Progenitor cell of endocrine pancreas (in vitro differentiated cells): ENCODE results near the gene TBC1D13. TPM values are rescaled to one million over a fixed set of nuclear protein-coding genes. Genes with fewer than 3 reads are reported as not detected.

Experiments
- DNase-seq: peaks from one replicate; pipeline ENCODE4 v3.0.0; 2021; ENCODE audit warnings: low spot score; ENCODE audit not compliant: unreplicated experiment
- H3K27ac Mint-ChIP-seq: 2 replicates; pipeline ENCODE4 v1.8.0; 2021; ENCODE audit warnings: mild to moderate bottlenecking, moderate library complexity, mixed read lengths
- H3K27me3 Mint-ChIP-seq: 2 replicates; pipeline ENCODE4 v1.8.0; 2021; ENCODE audit warnings: mixed read lengths
- H3K36me3 Mint-ChIP-seq: 2 replicates; pipeline ENCODE4 v1.8.0; 2022; ENCODE audit warnings: mixed read lengths; ENCODE audit not compliant: insufficient read depth
- H3K4me1 Mint-ChIP-seq: 2 replicates; pipeline ENCODE4 v1.8.0; 2021; ENCODE audit warnings: low read depth, mixed read lengths
- H3K4me3 Mint-ChIP-seq: 2 replicates; pipeline ENCODE4 v1.8.0; 2021; ENCODE audit warnings: low read depth, mild to moderate bottlenecking, moderate library complexity, mixed read lengths
- H3K9me3 Mint-ChIP-seq: 2 replicates; pipeline ENCODE4 v1.8.0; 2021; ENCODE audit warnings: low read depth, mixed read lengths
- CTCF ChIP-seq: fragments of 200-600 bp; sonication (generic); IDR thresholded peaks from one replicate; pipeline ENCODE4 v1.5.0; 2021; ENCODE audit warnings: antibody characterized with exemption, mild to moderate bottlenecking; ENCODE audit not compliant: unreplicated experiment
- total RNA-seq: library from RNA; stranded (reverse); gene quantifications from 2 replicates; pipeline ENCODE4 v1.2.1, GENCODE V29; 2021

Gene TBC1D13
- total RNA-seq, 1 donor from 2014 or later, result 36.1 TPM

DNA sequence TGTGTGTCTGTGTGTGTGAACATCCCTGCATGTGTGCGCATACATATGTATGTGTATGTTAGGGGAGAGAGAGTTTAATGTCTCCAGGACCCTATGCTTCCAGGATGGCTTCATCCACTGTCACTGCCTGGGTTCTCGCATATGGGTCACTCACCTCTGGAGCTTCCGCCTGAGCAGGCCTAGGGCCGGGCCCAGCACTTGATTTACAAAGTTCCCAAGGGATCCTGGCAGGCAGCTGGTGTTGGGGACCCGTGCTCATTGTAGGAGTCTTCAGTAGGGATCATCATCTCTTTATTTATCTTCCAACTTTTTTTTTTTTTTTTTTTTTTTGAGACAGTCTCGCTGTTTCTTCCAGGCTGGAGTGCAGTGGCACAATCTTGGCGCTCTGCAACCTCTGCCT, 13.0 kb downstream of the TBC1D13 start:
- H3K27me3 Mint-ChIP-seq, result no peaks in the 10 kb centered on the region
- H3K9me3 Mint-ChIP-seq, result no peaks in the 10 kb centered on the region
- no peak overlapping the region for H3K27ac Mint-ChIP-seq
- no peak for DNase-seq
- no peak overlapping the region for H3K4me3 Mint-ChIP-seq
- no peaks in the 10 kb centered on the region for H3K4me1 Mint-ChIP-seq
- peaks cover 17% of the 10 kb centered on the region for H3K36me3 Mint-ChIP-seq
- no peak for TF ChIP-seq CTCF

DNA sequence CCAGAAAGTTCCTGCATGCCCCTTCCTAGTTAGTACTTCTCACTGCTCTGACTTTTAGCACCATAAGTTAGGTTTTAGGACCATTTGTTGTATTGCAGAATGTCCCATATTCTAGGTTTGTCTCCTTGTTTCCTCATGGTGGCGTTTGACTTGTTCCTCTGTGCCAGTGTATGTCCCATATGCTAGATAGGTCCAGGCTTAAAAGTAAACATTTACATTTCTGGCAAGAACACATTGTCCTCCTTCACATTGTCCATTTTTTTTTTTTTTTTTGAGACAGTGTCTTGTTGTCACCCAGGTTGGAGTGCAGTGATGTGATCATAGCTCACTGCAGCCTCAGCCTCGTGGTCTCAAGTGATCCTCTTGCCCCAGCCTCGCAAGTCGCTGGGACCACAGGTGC, 15.4 kb downstream of the TBC1D13 start:
- H3K4me1 Mint-ChIP-seq, result no peaks in the 10 kb centered on the region
- no peaks in the 10 kb centered on the region for H3K9me3 Mint-ChIP-seq
- DNase-seq, result no peak
- peaks cover 20% of the 10 kb centered on the region for H3K36me3 Mint-ChIP-seq
- no peak overlapping the region for H3K4me3 Mint-ChIP-seq
- H3K27ac Mint-ChIP-seq, result peak overlapping the region; percentile 78
- no peak for TF ChIP-seq CTCF
- H3K27me3 Mint-ChIP-seq, result no peaks in the 10 kb centered on the region

DNA sequence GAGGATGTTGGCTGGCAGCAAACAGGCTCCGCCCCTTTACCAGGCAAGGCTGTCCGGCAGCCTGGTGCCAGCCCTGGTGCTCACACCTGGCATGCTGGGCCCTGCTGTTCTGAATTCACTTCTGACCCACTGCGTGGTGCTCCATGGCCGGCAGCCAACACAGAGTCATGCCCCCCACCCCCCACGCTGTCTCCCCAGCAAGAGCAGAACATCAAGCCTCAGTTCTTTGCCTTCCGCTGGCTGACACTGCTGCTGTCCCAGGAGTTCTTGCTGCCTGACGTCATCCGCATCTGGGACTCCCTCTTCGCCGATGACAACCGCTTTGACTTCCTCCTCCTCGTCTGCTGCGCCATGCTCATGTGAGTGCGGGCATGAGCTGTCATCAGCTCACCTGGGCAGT, 18.6 kb downstream of the TBC1D13 start:
- H3K4me3 Mint-ChIP-seq, result no peak overlapping the region
- H3K9me3 Mint-ChIP-seq, result no peaks in the 10 kb centered on the region
- TF ChIP-seq CTCF, result no peak
- no peaks in the 10 kb centered on the region for H3K27me3 Mint-ChIP-seq
- no peaks in the 10 kb centered on the region for H3K4me1 Mint-ChIP-seq
- no peak overlapping the region for H3K27ac Mint-ChIP-seq
- no peak for DNase-seq
- peaks cover 16% of the 10 kb centered on the region for H3K36me3 Mint-ChIP-seq

- no peaks in the 10 kb centered on the region for H3K9me3 Mint-ChIP-seq
- H3K36me3 Mint-ChIP-seq, result peaks cover 11% of the 10 kb centered on the region
- DNase-seq, result no peak
- no peak for TF ChIP-seq CTCF
- no peak overlapping the region for H3K4me3 Mint-ChIP-seq
- H3K4me1 Mint-ChIP-seq, result no peaks in the 10 kb centered on the region
- no peak overlapping the region for H3K27ac Mint-ChIP-seq
- no peaks in the 10 kb centered on the region for H3K27me3 Mint-ChIP-seq
Measured at GRCh38 chr9:128807827-128808226, 20.8 kb downstream of the TBC1D13 start.

DNA sequence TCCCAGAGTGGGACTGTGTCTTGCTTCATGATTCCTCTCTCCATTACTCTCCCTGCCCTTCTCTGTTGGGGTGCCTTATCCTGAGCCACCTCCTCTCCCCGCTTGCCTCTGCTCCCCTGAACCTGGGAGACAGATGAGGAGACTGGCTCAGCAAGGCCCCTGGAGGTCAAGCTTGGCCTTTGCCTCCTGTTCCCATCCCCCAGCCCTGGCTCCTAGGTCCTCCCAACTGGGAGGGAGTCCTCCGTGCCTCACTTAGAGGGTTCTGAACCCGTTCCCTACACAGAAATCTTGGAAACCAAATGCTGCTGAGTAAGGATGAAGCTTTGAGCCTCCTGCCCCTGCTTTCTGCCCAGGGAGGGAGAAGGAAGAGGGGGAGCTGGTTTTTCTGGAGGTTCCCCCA, 21.5 kb downstream of the TBC1D13 start:
- Mint-ChIP-seq H3K27ac (no peak overlapping the region), H3K27me3 (no peaks in the 10 kb centered on the region), H3K4me3 (no peak overlapping the region)

More for the DNA sequence above, 21.5 kb downstream of the TBC1D13 start:
- no peaks in the 10 kb centered on the region for H3K9me3 Mint-ChIP-seq
- H3K36me3 Mint-ChIP-seq, result peaks cover 9% of the 10 kb centered on the region
- H3K4me1 Mint-ChIP-seq, result no peaks in the 10 kb centered on the region
- TF ChIP-seq CTCF, result no peak
- no peak for DNase-seq
